SK-N-SH treated with all-trans-retinoic acid at 6 μM for 48 hours (cell line): ENCODE measurements around the gene ERCC6L.

ENCODE experiments used
- ARNTL ChIP-seq: fragments of 450-650 bp; formaldehyde crosslinking; IDR thresholded peaks from 2 replicates; pipeline ENCODE4 v1.5.0; 2020; ENCODE audit warnings: low read depth, mild to moderate bottlenecking, moderate library complexity, borderline replicate concordance
- ESRRG ChIP-seq: fragments of 250-450 bp; sonication (Bioruptor Pico); IDR thresholded peaks from 2 replicates; pipeline ENCODE4 v1.6.1; 2021; ENCODE audit warnings: mild to moderate bottlenecking
- GLIS3 ChIP-seq: fragments of 250-450 bp; sonication (Bioruptor Pico); IDR thresholded peaks from 2 replicates; pipeline ENCODE4 v1.5.0; 2020; ENCODE audit warnings: mild to moderate bottlenecking, moderate library complexity
- PATZ1 ChIP-seq: fragments of 250-450 bp; sonication (Bioruptor Pico); IDR thresholded peaks from 2 replicates; pipeline ENCODE4 v1.8.0; 2020; ENCODE audit warnings: mild to moderate bottlenecking, moderate library complexity, borderline replicate concordance

DNA sequence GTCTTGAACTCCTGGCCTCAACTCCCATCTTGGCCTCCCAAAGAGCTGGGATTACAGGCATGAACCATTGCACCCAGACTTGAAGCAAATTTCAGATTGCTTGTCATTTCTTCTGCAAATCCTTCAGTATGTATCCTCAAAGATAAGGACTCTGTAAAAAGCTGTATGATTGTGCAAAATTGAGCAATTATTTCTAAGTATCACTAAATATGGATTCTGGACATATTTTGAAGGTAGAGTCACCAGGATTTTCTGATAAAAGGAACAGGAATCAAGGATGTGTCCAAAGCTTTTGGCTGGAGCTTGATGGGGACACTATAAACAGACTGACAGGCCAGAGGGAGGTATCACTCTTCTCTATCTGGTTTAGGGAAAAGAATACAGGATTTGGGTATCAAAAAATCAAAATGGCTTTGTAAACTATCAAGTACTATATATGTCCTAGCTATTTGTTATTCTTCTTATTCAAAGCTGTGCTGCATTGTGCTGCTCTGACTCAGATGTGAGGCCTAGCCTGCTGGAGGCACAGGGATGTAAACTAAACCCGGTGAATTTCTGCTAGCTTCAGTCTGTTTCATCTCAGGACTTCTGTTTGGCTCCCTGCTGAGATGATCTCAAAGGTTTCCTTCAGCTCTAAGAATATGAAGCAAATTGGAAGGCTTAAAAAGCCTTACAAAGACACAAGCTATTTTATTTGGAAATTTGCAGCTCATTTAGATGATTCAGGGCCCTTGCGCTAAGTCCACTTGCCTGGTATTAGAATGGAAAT lies 30.0 kb upstream of the ERCC6L start:
- no peak for TF ChIP-seq PATZ1 (CRISPR knock-in tag)
- no peak for TF ChIP-seq ESRRG
- TF ChIP-seq ARNTL (CRISPR knock-in tag), result no peak
- TF ChIP-seq GLIS3, result no peak
